HG03139 (cell line): ENCODE data around the gene SPATA33.
"Not testable (repeated sequence)": the region's sequence is repeated elsewhere in the genome, so short reads cannot be mapped to it uniquely, and the experiment has no call there.

Experiments used
- ATAC-seq: cut with Tn5 transposase; IDR thresholded peaks from one replicate; pipeline ENCODE4 v1.9.1; 2021; ENCODE audit not compliant: unreplicated experiment

SPATA33 gene

DNA sequence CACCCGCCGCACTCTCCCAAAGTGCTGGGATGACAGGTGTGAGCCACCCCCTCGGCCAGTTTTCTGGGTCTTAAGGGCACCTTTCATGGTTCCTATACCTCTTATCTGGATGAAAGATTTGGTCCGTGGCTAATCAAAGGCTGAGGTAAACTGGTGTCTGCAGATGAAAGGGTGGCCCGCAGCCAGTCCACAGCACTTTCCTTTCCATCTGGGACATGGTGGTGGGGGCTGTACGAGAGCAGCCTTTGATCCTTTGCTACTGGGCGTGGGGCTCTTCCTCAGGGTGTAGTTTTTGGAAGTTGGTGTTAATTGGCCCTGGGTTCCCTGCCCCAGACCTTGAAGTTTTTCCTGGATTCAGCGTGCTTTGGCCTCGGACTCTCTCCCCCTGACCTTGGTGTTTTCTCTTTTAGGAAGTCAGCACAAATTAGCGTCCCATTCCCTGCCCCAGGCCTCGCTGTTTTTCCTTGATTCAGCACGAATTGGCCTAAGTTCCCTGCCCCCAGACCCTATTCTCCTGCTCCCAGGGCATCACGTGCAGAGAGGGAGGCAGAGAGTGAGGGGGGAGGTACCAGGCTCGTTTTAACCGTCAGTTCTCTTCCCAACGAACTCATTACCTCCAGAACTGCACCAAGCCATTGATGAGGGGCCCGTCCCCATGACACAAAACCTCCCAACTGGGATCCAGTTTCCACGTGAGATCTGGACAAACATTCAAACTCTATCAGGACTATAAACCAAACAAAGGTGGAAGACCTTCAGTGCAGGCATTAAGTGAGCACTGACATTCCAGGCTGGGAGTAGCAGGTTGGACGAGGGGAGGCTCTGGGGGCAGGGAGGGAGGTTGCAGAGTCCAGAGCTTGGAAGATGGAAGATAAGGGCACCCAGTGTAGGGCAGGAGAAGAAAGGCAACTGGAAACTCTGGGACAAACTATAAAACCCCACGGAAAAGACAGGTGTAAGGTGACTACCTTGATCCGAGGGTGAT, 32.6 kb upstream of the SPATA33 start:
- no peak for ATAC-seq

- no peak for ATAC-seq
Measured at GRCh38 chr16:89629827-89630610, 27.6 kb upstream of the SPATA33 start.

DNA sequence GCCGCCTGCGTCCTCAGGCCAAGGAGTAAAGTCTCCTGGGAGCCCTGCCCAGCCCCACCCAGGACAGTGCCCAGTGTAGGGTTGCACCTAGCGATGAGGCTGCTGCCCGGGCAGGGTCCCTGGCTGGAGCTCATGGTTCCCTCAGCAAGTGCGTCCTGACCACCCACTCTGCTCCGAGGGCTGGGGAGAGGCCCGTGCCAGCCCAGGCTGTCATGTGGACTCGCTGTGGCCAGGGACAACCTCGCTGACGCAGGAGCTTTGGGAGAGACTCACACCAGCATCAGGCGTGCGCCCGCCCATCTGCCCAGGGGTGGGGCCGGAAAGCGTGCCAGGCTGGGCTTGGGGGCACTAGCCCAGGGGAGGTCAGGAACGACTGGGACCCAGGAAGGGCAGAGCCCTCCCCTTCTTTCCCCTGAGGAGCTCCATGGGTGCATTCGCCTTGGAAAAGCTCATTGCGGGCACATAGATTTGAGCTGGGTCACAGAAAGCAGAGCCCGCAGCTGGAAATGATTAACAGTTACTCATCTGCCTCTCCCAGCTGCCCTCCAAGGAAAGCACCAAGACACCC, 24.5 kb upstream of the SPATA33 start:
- ATAC-seq: no peak

GRCh38 chr16:89634463-89635385, 22.9 kb upstream of the SPATA33 start:
- ATAC-seq: not testable (repeated sequence)

GRCh38 chr16:89636663-89637062, 21.0 kb upstream of the SPATA33 start:
- ATAC-seq: no peak

GRCh38 chr16:89637379-89637778, 20.3 kb upstream of the SPATA33 start:
- ATAC-seq: no peak

- no peak for ATAC-seq
Measured at GRCh38 chr16:89638455-89638854, 19.2 kb upstream of the SPATA33 start.

- no peak for ATAC-seq
Measured at GRCh38 chr16:89639385-89639784, 18.3 kb upstream of the SPATA33 start.

- ATAC-seq: no peak
Measured at GRCh38 chr16:89641458-89642119, 16.0 kb upstream of the SPATA33 start.

- ATAC-seq: no peak
Measured at GRCh38 chr16:89642574-89642973, 15.1 kb upstream of the SPATA33 start.

DNA sequence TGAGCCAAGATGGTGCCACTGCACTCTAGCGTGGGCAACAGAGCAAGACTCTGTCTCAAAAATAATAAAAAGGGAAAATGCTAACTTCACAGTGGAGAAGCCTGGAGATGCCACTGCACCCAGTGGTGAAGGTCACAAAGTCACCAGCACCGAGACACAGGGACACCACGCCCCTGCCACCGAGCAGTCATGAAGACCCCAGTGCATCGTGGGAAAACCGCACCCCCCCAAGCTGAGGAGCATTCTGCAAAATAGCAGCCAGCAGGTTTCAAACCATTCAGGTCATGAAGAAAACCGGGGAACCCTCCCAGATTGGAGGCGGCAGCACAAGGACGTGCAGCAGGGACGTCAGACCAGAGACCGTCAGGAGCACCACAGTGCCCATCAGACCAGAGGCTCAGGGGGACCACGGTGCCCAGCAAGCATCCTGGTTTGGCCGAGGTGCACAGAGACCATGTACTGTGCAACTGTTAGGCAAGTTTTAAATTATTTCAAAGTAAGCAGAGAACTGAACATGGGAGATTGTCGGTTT, 13.8 kb upstream of the SPATA33 start:
- no peak for ATAC-seq

GRCh38 chr16:89645122-89645521, 12.5 kb upstream of the SPATA33 start:
- no peak for ATAC-seq

DNA sequence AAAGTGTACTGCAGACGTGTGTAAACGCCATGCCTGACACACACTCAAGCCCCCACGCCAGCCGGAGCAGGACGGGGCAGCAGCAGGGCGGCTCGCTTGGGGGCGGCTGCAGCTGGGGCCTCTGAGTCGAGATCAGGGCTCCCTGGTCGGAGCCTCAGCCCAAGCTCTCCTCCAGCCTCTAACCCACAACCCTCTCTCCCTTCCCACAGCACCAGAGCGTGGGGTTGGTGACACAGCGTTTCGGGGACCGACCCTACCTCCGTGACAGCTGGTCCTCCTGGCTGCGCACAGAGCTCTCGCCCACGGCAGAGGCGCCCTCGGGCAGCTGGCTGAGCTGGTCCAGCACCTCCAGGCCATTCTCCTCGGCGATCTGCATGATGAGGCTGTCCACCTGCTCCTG, 11.4 kb upstream of the SPATA33 start:
- ATAC-seq: no peak

DNA sequence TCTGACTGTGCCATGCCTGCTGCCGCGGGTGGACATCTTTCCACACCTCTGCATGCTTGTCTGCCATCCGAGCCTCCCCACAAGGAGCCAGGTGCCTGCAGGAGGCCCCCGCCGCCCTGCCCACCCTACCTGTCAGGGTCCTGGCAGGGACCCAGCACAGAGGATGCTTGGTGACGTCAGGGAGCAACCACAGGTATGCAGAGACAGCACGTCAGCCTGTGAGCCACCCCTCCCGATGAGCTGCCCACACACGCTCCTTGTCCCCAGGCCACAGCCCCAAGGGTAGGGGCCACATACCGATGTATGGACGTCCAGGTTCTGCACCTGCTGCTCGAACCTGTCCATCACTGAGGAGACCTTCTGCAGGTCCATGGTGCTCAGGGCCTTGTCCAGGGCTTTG, 10.7 kb upstream of the SPATA33 start:
- ATAC-seq: no peak

DNA sequence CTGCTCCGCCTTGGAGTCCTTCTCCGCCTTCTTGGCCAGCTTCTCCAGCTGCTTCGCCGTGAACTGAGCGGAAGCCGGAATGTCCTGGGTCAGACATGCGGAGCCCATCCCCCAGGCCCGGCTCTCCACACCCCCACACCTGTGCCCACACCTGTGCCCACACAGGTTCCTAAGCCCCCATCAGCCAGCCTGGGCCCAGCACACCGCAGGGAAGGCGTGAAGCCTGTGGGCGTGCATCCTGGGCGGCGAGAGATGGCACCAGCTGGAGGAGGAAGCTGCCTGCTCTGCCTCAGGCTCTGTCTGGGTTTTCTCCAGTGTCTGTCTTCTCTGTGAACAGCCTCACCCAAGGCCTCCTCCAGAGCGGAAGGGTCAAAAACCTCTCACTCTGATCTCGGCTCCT, 6.1 kb upstream of the SPATA33 start:
- no peak for ATAC-seq

- no peak for ATAC-seq
Measured at GRCh38 chr16:89653656-89654295, 3.9 kb upstream of the SPATA33 start.

GRCh38 chr16:89655062-89655643, 2.5 kb upstream of the SPATA33 start:
- no peak for ATAC-seq

DNA sequence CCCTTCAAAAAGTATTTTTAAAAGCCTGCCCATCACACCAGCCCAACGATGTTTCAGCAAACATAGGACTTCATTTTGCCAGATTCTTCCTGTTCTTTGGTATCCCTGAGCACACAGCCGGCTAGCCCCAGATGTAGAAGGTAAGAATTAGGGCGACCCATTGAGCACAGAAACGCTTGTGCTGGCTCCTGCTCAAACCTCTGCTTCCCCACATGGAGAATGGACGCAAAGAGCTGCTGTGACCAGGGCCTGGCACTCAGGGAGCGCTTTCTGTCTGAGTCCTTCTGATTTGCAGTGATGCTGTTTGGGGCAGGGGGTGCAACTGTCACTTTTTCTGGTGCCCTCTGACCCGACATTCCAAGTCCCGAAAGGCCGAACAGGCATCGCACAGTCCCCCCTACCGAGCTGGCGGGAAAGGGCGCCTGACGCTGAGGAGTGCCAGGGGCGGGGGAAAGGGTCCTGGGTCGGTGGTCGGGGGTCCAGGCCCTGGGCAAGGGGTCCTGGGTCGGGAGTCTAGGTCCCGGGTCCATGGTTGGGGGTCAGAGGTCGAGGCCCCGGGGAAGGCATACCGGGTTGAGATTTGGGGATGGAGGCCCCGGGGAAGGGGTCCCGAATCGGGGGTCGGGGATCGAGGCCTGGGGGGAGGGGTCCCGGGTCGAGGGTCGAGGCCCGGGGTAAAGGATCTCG, 1.1 kb upstream of the SPATA33 start:
- ATAC-seq: no peak
